A673 (cell line): ENCODE measurements around the gene MAS1L.

ENCODE experiments used
- CTCF ChIP-seq: fragments of 300-800, 200-600 bp; sonication (generic); conservative IDR thresholded peaks from 2 replicates; pipeline ENCODE4 v1.5.1; 2017; ENCODE audit warnings: low read depth, mild to moderate bottlenecking, antibody characterized with exemption, low read length, moderate library complexity, mixed read lengths
- EZH2 ChIP-seq: fragments of 200-600 bp; sonication (generic); IDR thresholded peaks from 2 replicates; pipeline ENCODE4 v1.6.1; 2017; ENCODE audit warnings: borderline replicate concordance, low read depth, mild to moderate bottlenecking, mixed read lengths, antibody characterized with exemption, low read length; ENCODE audit not compliant: poor library complexity, severe bottlenecking

DNA sequence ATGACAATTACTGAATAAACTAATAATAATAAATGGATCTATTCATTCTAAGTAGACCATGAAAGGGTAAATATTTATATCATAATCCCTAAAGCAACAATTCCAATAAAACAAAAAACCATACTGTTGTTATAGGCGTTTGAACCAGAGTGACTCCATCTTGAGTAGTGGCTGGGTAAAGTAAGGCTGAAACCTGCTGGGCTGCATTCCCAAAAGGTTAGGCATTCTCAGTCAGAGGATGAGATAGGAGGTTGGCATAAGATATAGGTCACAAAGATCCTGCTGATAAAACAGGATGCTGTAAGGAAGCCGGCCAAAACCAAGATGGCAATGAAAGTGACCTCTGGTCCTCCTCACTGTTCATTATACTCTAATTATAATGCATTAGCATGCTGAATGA, 22.5 kb downstream of the MAS1L start:
- TF ChIP-seq EZH2 = no peak
- TF ChIP-seq CTCF = no peak
